Hematopoietic multipotent progenitor cell treated with erythropoietin and hydrocortisone succinate and interleukin-3 and kit ligand, for 17 days (in vitro differentiated cells): ENCODE measurements around the gene ARHGAP5.

ENCODE experiments used
- DNase-seq: peaks from one replicate; pipeline ENCODE4 v3.0.0-alpha.2; 2015; ENCODE audit warnings: low spot score

ARHGAP5 gene

DNA sequence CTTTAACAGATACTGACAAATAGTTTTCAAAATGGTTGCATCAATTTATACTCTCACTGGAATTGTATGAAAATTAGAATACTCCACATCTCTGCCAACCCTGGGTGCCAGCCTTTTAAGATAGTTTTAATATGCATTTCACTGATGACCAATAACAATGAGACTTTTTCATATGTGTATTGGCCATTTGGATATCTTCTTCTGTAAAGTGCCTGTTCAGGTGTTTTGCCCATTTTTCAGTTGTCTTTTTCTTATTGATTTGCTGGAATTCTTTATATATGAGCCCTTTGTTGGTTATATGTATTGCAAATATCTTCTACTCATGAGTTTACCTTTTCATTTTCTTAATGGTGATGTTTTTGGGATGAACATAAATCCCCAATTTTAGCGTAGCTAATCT lies 108.0 kb downstream of the ARHGAP5 start:
- DNase-seq: no peak

DNA sequence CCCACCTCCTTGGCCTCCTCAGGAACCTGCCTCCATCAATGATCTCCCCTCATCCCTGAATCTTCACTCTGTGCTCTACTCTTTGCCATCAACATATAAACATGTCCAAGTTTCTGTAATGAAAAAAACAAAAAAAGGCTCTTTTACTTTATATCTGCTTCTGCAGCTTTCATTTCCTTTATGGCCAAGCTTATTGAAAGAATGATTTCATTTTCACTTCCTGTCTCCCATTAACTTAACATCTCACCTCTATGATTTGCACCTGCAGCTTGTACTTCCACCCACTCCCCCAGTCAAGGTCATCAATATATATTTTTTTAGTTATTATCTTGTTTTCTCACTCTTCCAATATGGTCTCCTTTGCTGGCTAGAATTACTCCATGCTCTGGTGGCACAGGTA lies 109.1 kb downstream of the ARHGAP5 start:
- no peak for DNase-seq

DNA sequence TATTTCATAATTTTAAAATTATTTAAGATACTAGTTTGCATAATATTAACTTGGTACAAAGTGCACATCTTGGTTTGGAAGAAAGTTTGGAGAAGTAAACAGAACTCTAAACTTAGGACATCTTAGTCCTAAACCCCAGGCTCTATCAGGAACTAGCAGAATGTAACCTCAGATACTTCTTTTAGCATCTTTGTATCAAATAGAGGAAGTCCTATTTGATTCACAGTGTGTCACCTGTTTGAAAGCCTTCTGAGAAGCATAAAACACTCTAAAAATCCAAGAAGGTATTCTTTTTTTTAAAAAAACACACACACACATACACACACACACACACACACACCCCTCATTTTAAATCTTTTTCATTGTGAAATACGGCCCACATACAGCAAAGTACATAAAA lies 112.7 kb downstream of the ARHGAP5 start:
- no peak for DNase-seq

DNA sequence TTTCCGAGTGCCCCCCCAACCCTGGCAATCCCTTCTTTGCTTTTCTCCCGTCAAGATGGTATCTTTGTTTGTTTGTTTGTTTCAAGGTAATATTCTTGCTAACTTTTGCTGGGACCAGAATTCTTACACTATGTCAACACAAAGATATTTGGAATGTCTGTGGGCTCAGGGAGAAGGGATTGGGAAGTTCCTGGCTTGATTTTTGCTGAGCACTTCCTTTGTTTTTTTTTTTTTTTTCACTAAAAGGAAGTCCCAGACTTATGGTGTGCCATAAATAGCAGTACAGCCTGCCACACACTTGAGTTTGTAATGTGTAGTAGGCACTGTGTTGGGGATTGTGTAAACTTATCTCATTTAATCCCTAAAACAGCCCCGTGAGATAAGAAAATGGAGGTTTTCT lies 113.6 kb downstream of the ARHGAP5 start:
- no peak for DNase-seq

GRCh38 chr14:32192712-32193373 lies 115.7 kb downstream of the ARHGAP5 start:
- DNase-seq: no peak

- DNase-seq: no peak
Observed at GRCh38 chr14:32193532-32193931, 116.4 kb downstream of the ARHGAP5 start.

- DNase-seq: no peak
Observed at GRCh38 chr14:32195636-32196035, 118.5 kb downstream of the ARHGAP5 start.

DNA sequence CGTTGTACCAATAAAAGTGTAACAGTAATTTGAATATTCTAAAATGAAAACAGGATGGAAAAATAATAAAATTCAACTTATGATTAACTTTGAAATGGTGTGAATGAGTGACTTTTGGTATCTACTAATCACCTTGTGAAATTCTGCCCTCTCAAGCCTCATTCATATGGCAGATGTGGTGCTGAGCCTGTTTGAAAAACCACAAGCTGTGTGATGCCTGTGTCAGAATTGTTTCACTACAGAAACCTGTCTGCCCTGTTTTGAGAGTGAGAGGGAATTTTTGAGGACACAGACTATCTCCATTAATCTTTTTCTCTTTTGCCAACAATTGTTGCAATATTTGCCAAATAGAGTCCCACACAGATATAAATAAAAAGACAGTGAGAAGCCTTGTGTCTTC lies 120.8 kb downstream of the ARHGAP5 start:
- DNase-seq: no peak

GRCh38 chr14:32200368-32201192 lies 123.5 kb downstream of the ARHGAP5 start:
- no peak for DNase-seq

DNA sequence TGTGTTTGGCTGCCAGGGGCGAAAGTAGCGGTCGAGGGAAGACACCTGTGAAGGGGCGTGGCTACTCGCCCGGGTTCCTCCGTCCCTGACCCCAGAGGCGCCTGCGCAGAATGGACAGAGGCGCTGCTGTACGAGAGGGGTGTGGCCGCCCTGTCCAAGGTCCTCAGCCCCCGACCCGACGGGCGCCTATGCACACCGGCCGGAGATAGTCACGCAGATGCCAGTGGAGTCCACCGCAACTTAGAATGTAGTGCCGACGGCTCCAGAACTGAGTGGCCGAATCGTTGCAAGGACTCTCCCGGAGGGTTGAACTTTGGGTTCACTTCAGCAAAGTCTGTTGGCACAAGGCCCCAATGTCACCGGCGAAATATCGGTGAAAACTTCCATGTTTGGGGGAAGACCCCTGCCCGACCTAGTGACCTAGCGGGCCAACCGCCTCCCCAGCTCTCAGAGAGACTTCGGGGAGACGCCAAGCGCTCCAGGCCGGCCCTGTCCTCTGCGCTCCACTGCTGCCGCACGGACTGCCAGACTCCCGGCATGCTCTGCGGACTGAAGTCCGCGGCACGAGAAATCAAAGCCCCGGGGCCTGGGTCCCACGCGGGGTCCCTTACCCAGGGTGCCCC lies 124.2 kb downstream of the ARHGAP5 start:
- DNase-seq: peak; percentile 69

- peak; percentile 14 for DNase-seq
Observed at GRCh38 chr14:32201816-32202490, 124.8 kb downstream of the ARHGAP5 start, which contains the start of gene RNU6-7. Gene RNU6-7 (plus strand): TSS chr14:32202045.

GRCh38 chr14:32202491-32202997 lies 125.4 kb downstream of the ARHGAP5 start:
- DNase-seq: peak; percentile 8

DNA sequence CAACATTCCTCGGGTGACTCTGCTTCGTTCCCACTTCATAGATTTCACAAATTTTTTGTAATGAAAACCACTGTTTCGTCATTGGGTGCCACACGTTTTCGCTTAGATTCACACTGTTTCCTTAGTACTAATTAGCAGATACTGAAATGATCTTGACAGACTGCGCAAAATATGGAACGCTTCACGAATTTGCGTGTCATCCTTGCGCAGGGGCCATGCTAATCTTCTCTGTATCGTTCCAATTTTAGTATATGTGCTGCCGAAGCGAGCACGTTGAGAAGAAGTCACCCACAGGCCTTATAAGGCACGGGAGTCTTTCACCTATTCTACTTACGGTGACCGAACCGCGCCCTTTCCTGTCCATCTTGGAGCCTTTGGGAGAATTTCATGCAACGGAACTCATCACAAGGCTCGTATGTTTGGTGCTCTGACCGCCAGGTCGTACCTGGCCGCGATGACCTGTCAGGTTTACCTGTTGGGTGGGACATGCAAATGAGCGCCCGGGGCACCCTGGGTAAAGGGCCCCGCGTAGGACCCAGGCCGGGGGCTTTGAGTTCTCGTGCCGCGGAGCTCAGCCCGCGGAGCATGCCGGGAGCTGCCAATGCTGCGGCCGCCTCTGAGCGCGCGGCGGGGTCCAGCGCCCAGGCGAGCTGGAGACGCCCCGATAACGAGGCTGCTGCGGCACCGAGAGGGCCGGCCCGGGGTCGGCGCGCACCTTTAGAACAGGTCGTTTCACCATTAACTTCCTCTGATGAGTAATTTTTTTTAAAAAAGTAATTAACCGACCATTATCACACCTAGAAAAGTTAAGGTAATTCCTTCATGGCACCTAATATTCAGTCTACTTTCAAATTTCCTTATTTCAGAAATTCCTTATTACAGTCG lies 126.1 kb downstream of the ARHGAP5 start, which contains the start of gene RNU6-8:
Gene RNU6-8 (minus strand): TSS at position 272 of the 885 bp plus-strand sequence.
- peak; percentile 64 for DNase-seq

GRCh38 chr14:32203928-32204357 lies 126.8 kb downstream of the ARHGAP5 start:
- no peak for DNase-seq

GRCh38 chr14:32205554-32205953 lies 128.4 kb downstream of the ARHGAP5 start:
- DNase-seq: no peak

DNA sequence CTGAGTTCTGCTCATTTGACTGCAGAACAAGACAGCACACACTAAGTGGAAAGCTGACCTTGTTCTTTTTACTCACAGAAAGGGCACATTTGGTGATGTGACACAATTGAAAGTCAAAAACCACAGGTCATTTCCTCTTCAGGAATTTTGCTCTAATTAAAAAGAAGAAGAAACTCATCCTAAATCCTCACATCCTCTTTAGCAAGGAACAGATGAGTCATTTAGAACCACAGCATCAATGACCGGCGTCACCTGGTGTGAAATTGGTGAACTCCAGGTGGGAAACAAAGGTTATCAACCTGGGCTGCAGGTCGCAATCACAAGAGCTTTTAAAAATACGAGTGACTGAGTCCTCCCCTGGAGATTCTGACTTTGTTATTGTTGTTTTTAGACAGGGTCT lies 128.9 kb downstream of the ARHGAP5 start:
- DNase-seq: no peak

GRCh38 chr14:32206552-32206951 lies 129.4 kb downstream of the ARHGAP5 start:
- no peak for DNase-seq

GRCh38 chr14:32208490-32208889 lies 131.4 kb downstream of the ARHGAP5 start:
- no peak for DNase-seq
